DMS153 (cell line): ENCODE data around the gene APRT.

Experiments used
- DNase-seq: peaks from one replicate; lab custom pipeline; 2025; lab: John Stamatoyannopoulos, UW

Gene APRT

DNA sequence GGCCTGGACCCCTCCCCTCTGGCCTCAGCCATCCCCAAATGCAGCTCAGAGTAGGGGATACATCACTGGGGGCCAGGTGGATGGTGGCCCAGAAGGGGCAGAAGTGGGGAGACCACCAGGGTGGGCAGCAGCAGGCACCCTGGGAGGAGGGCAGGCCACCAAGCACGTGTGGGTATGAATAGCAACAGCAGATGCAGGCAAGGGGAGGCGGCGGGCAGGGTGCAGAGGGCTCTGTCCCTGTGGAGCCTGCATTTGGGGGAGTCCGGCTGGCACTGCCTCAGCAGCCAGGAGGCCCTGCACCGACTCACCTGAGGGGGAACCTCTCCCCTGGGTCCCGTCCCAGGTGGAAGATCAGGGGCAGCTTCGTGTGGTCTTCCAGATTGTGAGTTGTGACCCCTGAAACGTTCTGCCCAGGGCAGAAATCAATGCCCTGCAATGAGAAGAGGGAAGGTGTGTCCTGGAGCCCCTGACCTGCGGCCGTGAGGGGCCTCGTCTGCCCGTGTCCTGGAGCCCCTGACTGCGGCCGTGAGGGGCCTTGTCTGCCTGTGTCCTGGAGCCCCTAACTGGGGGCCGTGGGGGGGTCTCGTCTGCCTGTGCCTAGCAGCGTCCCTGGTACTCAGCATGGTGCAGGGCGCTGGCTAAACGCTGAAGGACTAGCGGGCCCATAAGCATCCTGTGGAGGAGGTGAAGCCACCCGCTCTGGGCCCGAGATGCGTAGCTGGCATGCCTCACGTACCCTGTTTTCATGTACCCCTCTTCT, 10.7 kb upstream of the APRT start:
- no peak for DNase-seq

DNA sequence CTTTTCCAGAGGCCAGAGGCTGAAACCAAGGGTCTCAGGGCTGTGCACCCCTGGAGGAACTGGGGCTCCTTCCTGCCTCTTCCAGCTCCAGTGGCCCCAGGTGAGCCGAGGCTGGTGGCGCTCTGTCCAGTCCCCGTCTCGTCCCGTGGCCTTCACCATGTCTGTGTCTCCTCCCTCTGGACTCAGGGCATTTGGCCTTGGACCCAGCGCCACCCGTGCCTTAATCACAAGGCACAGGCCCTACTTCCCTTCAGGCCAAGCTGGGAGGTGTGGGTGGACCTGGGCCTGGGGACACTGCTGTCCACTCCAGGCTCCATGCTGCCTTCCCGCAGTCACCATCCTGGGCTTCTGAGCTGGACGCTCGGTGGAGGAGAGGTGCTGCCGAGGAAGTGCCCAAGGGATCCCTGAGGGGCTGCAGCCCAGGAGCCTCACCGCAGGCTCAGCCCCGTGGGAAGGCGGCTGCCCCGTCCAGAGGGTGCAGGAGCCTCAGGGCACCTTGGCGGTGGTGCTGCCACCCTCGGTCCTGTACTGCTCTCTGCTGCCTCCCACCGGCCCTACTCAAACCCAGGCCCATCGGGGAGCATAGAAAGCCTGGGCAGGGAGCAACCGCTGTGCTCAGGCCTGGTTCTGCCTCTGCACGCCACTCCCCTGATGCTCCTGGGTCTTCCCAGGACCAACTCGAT, 9.6 kb upstream of the APRT start:
- DNase-seq = no peak

DNA sequence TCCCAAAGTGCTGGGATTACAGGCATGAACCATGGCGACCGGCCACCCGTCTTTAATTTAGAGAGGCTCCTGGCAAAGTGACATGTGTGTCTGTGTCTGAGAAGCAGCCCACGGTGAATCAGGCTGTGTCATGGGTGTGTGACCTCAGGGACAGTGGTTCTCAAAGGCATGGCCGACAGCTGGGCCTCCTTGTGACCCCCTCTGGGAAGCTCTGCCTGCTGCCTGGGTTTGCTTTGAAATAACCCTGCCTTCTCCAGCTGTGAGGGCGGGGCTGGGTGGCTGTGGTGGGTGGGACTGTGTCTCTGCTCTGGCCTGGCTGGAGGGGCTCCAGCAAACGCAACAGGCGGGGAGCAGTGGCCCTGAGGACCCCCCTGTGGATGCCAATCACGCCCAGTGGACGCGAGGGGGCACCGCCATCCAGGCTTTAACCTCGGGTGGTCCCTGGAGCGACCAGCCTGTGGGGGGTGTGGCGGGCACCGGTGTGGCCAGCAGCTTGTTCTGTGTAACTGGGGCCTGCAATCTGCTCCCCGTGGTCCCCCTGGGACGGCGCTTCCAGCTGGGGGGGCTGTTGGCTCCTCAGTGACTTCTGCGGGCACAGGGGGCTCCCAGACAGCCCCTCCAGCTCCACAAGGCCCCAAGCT, 8.8 kb upstream of the APRT start:
- DNase-seq = no peak

DNA sequence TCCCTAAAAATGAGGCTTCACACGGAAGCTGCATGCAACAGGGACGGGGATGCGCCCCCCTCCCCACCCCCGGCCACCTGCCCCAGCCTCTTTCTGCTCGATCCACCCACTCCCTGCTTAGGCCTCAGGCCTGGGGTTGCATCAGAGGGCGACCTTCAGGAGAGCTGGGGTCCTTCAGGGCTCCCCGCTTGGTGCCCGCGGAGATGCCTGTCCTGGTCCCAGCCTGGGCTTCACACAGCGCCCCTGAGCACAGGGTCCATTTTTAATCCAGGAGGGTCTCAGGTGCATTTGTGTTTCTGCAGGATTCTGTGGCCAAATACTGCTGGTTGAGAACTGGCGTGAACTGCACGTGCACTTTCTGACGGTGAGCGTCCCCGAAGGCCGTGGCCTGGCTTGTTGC, 7.4 kb upstream of the APRT start:
- DNase-seq = no peak

DNA sequence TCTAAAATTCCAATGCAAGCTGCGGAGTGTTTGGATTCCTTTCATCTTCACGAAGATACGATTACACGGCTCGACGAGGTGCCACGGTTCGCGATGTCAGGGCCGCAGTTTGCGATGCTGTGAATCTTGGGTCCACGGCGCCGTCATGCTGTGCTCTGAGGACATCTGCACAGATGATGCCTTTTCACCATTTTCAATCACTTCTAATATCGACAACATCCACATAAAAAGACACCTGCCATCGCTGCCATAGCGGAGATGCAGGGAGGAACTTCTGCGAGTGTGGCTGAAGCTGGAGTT, 6.8 kb upstream of the APRT start:
- DNase-seq = no peak

DNA sequence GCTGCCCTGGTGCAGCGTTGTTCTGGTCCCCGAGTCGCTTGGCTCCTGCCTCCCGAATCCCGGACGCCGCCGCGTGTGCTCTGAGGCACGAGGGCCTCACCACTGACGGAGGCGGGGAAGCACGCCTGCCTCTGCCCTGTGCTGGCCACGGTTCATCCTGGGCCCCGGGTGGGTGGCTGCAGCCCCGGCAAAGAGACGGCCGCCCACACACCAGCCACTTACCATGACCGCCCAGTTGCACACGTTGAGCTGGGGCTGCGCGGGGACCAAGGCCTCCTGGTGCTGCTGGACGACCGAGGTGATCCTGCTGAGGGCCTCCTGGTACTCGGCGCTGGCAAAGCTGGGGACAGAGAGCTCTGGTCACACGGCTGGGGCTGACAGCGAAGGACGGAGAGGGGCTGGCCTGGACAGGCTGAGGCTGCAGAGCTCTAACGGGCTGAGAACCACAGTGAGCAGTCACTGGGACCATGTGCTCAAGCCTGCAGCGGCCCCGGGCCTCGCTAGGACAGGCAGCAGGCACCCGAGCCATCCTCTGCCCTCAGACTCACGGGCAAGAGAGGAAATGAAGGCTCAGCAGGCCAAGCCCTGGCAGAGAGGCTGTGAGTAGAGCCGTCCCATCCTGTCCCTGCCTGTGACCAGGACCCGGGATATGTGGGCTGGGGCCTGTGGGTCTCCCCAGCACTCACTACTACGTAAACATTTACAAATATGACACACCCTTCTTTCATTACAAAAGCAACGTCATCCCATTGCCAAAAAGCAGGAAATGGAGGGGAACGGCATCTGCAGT, 6.3 kb upstream of the APRT start:
- DNase-seq = no peak

DNA sequence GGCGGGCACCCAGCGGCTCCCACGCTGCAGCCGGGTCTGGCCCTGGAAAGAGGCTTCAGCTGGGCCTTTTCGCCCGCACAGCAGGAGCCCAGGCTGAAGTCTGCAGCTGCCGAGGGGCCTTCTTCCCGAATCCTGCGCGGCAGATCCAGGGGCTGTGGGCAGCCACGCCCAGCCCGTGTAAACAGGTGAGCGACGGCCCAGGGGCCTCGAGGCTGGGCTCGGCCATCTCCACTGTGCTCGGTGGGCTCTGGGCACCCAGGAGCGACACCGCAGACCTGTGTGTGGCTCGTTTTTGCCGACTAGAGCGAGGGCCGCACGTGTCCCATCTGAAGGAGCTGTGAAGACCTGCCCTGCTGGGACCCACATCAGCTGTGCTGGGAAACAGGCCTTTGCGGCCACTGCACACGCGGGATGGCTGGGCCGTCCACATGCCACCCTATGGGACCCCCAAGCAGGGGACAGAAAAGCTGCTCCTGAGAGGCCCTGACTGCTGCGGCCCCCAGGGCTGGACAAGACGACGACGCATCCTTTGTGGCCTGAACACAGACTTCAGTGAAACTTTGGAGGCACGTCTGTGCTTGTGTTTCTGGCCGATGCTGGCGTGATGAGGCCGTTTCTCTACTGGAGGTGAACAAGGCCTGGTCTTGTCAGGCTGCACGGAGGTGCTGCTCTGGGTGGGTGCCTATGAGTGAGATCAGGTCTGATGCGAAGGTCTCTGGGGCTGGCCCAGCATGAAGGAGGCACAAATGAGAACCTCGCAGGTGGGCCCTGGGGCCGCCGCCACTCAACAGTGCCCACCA, 5.2 kb upstream of the APRT start:
- DNase-seq = no peak

DNA sequence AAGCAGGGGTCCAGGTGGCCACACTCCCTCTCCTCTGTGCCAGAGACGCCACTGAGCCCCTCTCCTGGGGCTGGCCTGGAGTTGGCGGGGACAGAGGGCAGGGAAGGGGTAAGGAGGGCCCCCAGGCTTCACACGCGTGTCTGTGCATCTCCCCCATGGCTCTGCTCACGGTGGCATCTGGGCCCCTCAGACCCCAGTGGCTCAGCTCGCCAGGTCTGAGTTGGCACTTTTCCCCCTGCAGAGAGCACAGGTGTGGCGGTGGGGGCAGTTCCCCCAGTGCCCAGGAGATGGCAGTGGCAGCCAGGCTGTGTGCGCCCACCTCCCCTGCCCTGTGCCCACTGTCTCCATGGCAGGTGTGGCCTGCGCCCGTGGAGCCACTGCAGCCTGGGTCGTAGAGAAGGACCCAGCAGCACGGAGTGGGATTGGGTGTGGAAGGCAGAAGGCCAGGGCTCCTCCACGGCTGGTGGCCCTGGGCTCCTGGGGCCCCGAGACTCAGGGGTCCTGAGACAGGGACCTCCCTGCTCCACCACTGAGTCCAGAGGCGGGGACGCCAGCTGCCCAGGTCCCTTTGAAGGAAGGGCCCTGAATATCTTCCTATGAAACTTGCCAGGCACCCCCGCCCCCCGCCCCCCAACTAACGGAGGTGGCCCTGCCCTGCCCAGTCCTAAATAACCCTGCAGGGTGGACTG, 4.3 kb upstream of the APRT start:
- no peak for DNase-seq

DNA sequence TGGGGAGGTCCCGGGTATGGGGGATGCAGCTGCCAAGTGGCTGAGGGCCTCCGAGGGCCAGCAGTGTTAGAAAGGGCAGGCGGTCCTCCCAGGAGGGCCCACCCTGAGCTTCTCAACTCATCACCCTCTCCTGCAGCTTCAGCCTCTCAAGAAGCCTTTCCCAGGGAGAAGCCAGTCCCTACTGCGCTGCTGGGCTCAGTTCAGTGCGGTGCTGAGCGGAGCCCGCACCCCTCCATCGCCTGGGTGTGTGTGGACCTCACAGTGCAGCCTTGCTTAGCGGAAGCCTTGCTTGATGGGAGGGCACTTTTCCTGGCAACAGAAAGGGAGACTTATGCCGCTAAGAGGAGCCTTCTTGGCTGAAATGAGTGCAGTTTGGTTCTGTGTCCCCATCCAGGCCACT, 3.5 kb upstream of the APRT start:
- DNase-seq = no peak

DNA sequence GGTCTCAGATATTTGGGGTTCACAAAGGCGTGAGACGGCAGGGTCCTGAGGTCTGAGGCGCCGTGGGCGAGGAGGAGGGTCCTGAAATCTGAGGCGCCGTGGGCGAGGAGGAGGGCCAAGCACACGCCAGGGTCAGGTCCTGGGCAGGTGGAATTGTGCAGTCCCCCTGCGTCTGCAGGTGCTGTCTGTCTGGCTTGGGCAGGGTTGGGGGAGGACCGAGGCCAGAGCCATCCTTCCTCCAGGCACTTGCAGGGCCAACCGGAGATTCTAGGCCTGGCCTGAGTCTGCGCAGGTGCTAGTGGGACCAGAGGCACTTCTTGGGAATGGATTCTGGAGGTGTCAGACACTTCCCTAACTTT, 2.4 kb upstream of the APRT start:
- no peak for DNase-seq

DNA sequence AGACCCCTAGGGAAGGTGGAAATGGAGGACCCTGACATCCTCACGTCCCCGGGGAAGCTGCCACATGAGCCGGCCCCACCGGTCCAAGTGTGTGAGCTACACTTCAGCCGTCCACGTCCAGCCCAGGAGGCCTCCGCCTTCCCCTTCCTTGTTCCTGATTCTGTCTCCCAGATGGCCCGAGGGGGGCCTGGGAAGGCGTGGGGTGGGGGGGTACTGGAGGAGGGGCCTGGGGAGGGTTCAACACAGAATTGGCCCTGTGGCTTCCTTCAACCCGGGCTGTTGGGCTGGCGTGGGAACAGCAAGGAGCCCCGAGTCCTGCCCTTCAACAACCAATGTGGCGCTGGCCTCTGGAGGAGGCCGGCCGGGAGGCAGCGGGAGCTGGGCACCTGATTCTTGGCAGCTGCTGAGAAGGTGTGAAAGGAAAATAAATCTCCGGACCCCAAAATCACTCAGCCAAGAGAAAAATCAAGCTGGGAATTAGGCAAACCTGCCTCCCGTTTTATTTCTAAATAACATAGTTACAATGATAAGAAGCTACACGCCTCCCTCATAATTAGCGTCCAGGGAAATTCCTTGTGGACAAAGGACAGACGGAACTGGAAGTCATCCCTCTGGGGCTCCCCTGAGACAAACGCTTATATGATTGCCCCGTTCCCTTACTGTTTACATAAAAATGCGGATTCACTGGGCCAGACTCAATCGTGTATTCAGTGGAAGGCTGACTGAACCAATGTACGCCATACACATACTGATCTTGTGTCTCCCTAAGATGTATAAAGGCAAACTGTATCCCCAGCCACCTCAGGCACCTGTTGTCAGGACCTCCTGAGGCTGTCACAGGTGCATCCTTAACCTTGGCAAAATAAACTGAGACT, 1.8 kb upstream of the APRT start:
- DNase-seq = no peak

DNA sequence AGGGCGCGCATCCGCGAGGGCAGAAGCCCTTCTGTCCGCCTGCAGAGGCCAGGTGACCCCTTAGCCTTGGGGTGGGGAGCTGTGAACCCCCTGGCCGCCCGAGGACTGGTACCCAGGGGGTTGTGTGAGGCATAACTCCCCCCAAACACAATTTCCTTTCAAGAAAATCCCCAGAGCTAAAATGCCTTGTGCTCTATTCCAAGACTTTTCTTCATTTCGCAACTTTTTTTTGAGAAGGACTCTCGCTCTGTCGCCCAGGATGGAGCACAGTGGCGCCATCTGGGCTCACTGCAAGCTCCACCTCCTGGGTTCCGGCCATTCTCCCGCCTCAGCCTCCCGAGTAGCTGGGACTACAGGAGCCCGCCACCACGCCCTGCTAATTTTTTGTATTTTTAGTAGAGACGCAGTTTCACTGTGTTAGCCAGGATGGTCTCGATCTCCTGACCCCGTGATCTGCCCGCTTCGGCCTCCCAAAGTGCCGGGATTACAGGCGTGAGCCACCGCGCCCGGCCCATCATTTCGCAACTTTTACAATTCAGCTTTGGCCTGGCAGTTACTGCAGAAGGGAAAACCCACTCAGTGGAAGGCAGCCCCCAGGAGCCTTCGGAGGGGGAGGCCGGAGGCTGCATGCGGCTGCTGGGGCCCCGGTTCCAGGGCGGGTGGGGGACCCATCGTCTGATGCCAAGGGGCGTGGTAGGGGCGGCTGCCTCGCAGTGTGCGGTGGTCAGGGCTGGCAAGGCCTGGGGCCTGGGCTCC, 963 bp upstream of the APRT start:
- no peak for DNase-seq

DNA sequence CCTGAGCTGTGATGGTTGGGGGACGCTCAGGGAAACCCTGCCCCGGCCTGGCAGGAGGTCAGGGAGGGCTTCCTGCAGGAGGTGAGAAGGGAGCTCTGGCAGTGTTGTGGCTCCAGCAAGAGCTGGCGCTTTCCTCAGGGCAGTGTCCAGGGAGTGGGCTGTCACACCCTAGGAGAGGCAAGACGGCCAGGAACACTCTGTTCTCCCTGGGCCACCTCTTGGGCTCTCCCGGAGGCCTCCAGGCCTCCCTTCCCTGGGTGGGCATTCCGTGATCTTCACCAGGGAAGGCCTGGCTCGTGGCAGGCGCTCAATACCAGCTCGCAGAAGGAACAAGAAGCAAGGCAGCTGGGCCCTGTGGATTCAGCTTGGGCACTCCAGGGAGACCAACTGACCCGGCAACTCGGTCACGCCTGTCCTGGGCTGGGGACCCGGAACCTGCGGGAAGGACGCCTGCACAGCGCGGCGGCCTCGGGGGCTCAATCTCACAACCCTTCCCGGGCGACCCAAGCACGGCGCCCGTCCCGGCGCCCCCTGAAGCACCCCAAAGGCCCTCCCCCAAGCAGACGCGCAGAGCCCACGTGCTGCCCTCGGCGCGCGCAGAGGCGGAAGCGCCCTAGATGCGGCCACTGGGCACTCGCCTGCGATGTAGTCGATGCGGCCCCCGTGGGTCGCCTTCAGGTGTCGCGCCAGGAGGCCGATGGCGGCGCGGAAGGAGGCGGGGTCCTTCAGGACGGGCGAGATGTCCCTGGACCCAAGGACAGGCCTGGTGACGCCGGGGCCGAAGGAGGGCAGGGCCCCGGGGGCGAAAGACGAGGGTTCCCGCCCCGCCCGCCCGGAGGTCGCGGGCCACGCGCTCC, 588 bp downstream of the APRT start:
- DNase-seq = peak; percentile 50

DNA sequence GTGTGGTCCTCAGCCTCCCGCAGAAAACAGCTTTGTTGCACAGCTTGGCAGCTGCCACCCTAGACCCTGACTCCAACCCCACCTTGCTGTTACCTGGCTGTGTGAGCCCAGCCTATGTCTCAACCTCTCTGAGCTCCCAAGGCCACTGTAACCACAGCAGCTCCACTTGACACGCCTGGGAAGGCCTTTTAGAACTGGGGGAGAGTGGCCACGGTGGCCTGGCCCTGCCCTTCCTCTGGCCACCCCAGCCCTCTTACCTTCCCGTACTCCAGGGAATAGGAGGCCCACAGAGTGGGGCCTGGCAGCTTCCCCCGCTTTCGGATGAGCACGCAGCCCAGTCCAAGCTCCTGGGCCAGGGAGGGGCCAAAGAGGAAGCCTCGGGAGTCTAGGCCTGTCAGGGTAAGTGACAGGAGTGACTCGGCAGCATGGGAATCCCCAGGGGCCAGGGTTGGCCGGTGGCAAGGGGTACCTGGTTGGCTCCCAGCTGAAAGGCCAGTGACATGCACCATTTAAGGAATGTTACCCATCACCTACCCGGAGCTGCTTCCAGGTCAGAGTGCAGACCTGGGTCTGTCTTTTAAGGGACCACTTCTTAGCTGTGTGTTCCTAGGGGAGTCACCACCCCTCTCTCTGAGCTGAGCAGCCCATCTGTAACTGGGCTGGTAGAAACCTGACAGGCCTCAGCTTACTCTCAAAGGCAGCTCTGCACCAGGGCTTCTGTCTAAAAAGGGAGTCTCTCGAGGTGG, 1.4 kb downstream of the APRT start:
- no peak for DNase-seq

DNA sequence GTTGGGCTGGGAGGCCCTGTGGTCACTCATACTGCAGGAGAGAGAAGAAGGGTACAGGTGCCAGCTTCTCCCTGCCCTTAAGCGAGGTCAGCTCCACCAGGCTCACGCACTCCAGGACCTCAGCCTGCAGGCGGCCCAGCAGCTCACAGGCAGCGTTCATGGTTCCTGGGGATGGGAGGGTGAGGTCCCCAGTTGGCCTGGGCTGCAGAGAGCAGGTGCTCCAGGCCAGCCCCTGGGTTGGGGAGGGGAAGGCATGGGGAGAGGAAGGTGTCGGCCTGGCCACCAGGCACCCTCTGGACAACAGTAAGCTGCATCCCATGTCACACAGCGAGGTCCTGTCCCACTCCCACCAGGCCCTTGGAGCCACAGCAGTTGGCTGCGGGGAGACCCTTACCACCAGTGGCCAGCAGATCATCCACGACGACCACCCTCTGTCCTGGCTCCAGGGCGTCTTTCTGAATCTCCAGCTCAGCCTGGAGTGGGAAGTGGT, 2.0 kb downstream of the APRT start:
- no peak for DNase-seq

DNA sequence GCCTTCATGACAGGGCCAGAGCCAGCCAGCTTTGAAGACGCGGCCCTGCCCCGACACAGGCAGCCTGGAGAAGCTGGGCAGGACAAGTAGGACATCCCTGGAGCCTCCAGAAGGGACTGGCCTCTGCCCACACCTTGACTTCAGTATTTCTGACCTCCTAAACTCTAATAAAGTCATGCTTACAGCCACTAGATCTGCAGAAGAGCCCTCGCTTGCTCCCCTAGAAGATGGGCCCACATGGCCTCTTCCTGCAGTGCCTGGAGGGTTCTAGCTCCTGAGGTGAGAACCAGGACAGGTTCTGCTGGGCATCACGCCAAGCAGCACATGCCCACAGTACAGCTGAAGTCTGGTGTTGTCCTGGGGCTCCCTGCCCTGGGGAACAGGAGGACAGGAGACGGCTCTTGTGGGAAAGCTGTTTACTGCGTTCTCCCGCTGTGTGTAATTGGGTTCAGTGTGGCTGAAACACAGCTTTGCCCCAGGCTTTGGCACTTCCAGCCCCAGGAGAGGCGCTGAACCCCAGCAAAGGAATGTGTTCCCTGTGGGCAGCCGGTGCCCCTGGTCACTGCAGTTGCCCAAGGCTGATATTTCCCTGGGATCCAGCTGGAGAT, 2.6 kb downstream of the APRT start:
- no peak for DNase-seq
